Endothelial cell of umbilical vein (primary cell): ENCODE measurements around the gene USP31.

ENCODE experiments used
- MYC ChIP-seq: IDR thresholded peaks from one replicate; pipeline ENCODE4 v1.6.1; 2011; ENCODE audit warnings: mild to moderate bottlenecking, low read depth, low read length
- POLR2A ChIP-seq: IDR thresholded peaks from 2 replicates; pipeline ENCODE4 v1.6.1; 2012; ENCODE audit warnings: low read depth, mild to moderate bottlenecking, control low read depth, low read length

- TF ChIP-seq MYC (no peak), POLR2A (no peak)
These were observed 18.2 kb downstream of the USP31 start for GRCh38 chr16:23131036-23131435.
